Measurements from ENCODE around the gene DYNLT4. TPM values are rescaled to one million over a fixed set of nuclear protein-coding genes. Genes with fewer than 3 reads are reported as not detected.
"Not testable (repeated sequence)": the region's sequence is repeated elsewhere in the genome, so short reads cannot be mapped to it uniquely, and the experiment has no call there.

The DYNLT4 gene
- total RNA-seq, 1 experiment from 2014 or later: not detected

DNA sequence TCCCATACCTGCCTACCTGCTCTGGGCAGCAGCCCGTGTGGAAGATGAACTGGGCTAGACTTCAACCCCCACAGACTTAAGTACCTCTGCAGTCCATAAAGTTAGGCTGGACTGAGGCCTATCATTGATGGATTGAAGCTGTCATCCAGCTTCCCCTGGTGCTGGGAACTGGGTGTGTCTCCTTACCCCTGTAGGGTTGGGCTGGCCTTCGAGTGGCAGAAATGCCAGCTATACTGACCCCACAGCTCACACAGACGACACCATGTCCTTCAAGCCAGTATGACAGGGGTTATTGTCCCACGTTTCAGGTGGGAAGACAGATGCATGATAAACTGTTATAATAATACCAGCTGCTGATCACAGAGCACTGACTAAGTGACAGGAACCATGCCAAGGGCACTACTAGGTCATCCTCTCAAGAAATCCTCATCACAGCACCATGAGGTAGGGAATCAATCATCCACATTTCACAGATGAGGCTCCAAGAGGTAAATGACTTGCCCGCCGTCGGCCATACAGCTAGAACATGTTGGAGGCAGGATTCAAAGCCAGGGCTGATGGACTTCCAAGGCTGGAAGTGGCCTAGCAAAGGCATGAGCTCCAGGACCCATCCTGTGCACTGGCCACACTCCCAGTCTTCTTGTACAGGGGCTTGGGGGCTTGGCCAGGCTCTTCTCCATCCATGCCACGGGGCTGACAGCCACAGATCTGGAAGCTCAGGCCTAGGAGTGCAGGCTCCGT is 18.9 kb downstream of the DYNLT4 start, which contains the start of gene BEST4:
Gene BEST4 (minus strand): TSS at position 51 of the 741 bp plus-strand sequence. CDS start 465 bp downstream, outside the sequence.
- DNase-seq (ENCODE audit: low read depth): no peak

DNA sequence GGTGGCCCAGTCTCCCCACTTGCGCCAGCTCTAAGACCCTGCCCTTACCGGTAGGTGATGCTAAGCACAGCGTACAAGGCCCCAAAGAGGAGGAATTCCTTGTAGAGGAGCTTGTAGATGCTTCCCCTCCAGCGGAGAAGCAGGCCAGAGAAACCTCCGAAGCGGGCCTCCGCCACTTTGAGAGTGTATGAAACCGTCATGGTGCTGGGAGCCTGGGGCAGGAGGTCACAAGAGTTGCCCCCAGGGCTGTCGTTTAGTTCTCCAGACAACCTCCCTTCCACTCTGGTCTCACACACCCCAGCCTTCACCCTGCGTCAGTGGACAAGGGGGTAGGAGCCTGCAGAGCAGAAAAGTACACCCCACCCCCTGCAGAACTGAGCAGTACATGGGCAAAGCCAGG is 19.6 kb downstream of the DYNLT4 start:
- DNase-seq (ENCODE audit: low read depth): no peak

DNA sequence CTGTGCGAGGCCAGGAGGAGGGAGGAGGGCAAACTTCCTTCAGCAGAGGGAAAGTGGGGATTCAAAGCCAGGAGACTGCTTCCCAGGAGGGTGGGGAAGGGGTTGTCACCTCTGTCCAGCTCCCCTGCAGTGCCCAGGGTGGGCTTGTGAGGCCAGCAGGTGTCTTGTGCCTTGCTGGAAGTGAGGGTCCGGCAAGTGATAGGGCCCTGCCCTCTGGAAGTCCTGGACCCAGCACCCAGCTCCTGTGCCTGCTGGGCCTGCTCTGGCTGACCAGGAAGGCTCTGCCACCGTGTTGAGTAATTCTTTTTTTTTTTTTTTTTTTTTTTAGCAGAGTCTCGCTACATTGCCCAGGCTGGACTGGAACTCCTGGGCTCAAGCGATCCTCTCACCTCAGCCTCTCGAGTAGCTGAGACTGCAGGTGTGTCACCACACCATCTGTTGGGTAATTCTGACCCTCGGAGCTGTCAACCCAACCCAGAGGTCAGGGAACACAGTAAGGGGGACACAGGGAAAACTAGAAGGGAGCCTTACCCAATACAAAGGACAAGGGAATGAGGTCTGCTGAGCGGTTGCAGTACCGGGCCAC is 20.2 kb downstream of the DYNLT4 start:
- no peak for DNase-seq (ENCODE audit: low read depth)

DNA sequence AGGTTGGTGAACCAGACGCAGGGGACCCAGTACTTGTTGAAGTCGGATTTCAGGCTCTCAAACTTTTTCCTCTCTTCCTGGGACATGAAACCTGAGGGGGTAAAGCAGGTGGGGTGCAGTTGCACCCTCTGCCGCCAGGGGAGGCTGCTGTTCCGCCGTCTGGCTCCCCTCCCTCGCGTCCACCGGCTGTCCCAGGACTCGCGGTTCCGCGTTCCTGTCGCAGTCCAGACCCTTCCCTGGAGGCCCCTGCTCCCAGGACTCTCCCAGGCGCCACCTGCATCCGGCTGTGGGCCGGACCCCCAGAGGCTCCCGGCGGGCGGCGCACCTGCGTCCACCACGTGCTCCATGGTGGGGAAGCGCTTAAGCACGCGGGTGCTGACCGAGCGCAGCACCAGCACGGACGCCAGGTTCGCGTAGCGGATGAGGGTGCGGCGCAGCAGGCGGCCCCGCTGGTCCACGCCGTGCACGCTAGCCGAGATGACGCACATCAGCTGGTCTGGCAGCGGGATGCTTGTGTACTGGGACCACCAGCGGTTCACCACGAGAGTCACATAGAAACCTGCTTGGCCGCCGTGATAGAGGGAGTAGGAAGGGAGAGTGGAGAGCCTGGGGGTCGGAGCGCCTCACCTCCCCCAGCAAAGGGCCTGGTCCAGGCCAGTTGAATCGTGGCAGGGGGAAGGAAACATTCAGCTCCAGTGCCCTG is 20.9 kb downstream of the DYNLT4 start:
- DNase-seq (ENCODE audit: low read depth): peak; percentile 63

DNA sequence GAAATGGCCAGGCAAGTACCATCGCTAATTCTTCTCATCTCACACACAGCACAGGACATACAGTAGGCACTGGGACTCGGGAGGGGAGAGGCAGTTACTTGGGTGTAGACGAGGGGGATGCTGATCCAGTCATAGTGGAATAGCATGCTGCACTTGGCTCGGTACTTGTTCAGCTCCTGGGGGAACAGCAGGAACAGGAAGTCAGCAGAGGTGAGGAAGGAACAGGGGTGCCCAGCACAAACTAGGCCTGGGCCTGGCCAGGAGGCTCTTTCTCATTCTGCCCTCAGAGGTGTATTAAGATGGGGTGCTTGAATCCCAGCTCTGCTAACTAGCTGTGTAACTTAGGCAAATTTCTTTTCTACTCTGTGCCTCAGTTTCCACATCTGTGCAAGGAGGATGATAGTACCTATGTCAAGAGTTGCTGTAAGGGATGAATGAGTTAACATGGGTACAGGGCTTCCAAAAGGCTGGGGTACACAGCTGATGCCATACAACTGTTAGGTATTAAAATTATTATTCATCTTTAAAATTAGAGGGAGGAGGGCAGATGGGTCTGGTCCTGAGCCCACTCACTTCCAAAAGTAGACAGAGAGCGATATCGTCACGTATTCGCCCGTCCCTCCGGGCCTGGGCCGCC is 21.5 kb downstream of the DYNLT4 start:
- DNase-seq (ENCODE audit: low read depth): no peak

DNA sequence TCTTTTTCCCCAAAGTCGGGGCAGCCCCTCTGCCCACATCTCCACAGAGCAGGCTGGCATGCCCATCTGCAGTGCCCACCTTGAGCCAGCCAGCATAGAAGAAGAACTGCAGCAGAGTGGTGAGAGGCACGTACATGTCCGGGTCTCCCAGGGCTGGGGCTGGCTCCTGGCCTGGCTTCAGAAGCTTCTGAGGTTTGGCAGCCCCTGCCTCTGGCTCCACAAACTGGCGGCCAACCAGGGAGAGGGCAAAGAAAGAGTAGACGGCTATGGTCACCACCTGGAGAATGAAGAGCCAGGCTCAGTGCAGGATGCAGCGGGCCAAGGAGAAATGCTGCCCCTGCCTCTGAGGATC is 22.1 kb downstream of the DYNLT4 start:
- no peak for DNase-seq (ENCODE audit: low read depth)

DNA sequence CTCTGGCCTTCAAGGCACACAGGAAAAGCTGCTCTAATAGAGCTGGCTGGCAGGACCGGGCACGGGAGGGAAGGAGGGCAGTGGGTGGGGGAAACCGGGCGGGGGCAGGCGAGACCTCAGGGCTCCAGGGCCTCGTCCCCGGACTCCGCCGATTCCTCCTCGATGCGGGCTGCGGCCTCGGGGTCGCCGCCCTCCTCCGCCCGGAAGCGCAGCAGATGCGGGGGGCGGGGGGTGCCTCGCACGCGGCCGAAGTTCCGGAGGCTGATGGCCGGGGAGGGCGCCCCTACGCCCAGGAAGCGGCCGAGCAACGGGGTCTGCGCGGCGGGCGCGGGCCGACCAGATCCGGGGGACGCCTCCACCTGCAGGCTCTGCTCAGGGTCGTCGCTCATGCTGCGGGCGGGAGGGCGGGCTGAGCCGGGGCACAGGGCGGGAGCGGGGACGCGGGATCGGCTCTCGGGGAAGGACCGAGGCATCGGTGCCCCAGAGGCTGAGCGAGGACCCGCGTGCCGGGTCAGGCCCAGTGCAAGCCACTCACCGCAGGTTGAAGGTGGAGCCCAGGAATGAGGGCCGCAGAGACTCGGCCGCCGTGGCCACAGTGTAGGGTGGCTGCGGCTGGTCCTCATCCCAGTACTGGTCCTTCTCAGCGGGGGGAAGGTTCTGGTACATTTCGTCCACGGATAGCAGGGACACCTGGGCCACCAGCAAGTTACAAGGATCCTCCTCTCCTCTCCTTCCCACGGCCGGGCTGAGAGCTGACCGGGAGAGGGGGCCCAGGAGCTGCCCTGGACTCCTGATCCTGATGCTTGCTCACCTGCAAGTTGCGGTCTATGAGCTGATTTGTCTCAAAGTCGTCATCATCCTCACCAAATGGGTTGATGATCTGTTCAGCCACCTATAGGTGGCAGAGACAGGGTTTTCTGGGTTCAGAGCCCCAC is 22.8 kb downstream of the DYNLT4 start:
- DNase-seq (ENCODE audit: low read depth): no peak

DNA sequence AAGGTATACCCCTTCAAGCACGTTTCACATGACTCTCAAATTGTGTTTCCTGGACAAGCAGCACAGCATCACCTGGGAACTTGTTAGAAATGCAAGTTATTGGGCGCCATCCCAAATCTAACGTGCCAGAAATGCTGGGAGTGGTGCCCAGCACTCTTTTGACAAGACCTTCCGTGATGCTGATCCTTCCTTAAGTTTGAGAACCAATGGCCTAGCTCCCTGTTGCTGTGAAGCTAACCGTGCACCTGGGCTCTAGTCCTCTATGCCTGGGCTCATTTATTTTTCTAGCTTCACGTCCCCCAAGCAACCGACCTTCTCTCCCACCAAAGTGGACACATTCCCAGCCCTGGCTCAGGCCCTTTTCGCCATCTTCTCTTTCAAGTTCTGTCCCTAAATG is 23.5 kb downstream of the DYNLT4 start:
- DNase-seq (ENCODE audit: low read depth): no peak

DNA sequence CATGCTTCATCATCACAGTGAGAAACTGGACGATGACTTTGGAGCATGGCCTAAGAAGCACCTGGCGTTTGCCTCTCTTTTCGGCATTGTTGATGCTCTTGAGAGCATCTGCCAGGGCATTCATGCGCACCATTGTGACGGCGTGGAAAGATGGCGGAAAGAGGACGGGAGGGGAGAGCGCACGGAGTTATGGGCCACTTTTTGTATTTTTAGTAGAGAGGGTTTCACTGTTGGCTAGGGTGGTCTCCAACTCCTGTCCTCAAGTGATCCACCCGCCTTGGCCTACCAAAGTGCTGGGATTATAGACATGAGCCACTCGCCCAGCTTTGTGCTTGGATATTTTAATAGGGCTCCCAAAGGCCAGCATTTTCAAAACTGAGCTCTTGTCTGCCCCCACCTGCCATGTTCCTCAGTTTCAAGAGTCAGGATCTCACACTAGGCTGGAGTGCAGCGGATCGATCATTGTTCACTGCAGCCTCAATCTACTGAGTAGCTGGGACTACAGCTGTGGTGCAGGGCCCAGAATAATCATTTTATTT is 26.5 kb downstream of the DYNLT4 start:
- DNase-seq (ENCODE audit: low read depth): no peak

DNA sequence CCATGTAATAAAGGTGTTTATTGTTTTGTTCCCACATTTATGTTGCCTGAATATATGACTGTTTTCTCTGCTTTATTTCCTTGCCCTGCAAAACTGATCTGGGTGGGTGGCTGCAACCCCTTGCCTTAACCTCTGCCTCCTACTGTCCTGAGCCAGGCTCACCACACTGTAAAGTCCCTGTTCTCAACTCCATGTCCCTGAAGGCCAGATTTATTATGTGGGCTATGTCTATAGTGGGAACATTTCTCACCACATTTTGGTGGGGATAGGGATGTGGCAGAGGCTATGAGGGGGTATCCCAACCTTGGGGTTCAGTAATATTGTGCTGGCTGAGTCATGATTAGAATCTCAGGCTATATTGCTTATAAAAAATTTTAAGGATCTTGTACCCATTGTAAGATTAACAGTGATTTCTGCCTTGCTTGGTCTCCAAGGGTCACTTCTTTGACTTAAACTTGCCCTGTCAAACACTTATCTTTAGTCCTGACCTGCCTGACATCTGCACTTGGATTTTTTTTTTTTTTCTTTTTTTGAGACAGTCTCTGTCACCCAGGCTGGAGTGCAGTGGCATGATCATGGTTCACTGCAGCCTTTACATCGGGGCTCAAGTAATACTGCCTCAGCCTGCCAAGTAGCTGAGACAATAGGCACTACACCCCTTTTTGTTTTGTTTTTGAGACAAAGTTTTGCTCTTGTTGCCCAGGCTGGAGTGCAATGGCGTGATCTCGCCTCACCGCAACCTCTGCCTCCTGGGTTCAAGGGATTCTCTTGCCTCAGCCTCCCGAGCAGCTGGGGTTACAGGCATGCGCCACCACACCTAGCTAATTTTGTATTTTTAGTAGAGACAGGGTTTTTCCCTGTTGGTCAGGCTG is 28.2 kb downstream of the DYNLT4 start:
- DNase-seq (ENCODE audit: low read depth): no peak

DNA sequence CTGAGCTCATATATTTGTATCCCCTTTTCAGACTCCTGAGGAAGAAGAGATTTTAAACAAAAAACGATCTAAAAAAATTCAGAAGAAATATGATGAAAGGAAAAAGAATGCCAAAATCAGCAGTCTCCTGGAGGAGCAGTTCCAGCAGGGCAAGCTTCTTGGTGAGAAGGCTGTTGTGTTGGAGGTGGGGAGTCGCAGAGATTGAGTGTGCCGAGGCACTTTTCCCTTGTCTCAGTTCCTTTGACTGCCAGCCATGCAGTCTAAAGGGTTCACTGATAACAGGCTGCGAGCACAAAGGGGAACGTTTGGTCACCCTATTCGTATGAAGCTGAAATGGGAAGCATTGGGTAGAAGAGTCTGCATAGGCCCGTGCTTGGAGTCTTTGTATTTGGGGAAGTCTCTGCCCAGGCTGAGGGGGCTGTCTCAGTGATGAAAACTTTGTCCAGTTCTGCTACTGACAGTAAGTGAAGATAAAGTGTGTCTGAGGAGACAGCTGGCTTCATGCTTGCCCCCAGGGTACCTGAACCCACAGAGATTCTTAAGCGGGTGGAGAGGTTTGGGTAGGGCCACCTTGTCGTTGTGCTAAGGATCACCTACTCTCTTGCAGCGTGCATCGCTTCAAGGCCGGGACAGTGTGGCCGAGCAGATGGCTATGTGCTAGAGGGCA is 29.0 kb downstream of the DYNLT4 start:
- no peak for DNase-seq (ENCODE audit: low read depth)

DNA sequence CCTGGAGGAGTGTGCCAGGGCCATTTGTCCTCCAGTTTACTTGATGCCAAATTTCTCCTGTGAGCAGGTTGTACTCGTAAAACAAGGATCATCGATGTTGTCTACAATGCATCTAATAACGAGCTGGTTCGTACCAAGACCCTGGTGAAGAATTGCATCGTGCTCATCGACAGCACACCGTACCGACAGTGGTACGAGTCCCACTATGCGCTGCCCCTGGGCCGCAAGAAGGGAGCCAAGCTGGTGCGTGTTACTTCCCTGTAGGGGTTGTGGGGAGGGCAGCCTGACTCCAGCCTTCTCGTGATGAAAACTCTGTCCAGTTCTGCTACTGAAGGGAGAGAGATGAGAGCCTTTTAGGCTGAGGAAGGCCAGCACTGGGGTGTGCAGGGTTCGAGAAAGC is 29.6 kb downstream of the DYNLT4 start:
- DNase-seq (ENCODE audit: low read depth): no peak

DNA sequence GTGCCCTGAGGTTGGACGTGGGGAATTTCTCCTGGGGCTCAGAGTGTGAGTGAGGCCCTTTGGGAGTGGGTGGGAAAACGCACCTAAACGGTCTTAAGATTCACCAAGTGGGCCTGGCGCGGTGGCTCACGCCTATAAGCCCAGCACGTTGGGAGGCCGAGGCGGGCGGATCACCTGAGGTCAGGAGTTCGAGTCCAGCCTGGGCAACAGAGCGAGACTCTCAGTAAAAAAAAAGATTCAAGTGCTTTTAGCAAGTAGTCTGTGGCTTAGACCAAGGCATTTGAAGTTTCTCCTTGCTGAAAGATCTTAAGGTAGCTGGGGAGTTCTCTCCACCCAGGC is 30.5 kb downstream of the DYNLT4 start:
- DNase-seq (ENCODE audit: low read depth): no peak

DNA sequence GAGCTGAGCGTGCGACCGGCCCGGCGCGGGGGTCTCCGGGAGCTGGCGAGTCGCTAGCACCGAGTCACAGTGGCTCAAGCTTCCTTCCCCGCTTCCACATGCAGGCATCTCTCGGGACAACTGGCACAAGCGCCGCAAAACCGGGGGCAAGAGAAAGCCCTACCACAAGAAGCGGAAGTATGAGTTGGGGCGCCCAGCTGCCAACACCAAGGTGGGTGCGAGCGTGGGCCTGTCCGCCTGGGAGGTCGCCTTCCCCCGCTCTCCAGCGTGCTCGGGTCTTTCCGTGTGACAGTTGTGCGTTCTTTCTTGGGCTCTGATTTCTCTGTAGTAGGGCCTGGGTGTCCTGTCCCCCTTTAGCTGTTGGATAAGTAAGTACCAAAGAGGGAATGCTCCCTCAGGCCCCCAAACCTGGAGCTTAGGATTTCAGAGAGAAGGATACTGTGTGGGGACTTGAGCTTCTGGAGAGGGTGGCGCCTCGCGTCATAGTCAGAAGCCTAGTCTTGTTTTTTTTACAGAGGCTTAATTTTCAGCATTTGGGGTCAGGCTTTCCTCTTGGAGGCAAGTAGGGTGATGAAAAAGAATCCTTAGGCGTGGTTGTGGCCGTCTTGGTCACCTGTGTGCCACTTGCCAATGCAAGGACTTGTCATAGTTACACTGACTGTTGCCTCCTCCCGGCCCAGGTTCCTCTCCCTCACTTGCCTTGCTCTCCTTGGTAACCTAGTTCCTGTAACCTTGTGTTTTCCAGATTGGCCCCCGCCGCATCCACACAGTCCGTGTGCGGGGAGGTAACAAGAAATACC is 31.0 kb downstream of the DYNLT4 start:
- DNase-seq (ENCODE audit: low read depth): peak; percentile 29

DNA sequence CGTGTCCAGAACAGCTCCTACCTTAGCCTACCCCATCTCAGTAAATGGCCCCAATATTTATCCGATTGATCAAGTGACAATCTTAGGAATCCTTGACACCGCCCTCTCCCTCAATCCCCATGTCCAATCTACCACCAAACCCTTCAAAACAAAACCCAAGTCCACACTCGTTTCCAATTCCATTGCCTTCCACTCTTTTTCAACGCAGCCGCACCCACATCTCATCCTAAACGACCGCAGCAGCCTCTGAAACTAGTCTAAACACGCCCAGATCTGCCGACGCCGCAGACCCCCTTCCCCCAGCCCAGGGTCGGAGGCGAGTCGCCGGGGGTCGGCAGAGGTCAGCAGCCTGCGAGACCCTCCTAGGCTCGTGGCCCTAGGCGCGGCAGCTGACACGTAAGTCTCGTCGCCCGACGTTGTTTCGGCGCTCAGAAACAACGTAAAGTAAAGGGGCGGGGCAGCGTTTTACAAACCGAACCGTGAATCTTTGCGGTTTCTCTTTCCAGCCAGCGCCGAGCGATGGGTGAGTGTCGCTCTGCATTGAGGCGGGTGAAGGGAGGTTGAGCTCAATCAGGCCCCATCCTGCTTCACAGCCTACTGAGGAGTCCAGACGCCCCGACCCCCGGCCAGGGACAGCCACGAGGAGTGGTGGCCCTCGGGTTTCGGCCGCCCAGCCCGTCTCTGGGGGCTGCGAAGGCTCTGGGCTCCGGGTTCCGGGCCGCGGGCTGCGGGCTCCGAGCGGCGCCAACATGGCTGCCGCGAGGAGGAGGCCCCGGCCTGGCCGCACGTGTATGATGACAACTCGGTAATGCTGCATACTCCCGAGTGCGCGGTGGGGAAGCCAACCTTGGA is 31.8 kb downstream of the DYNLT4 start, which contains the start of gene RPS8:
Gene RPS8 (plus strand): TSS at position 463 of the 852 bp plus-strand sequence. CDS start 57 bp downstream, at position 520.
- DNase-seq (ENCODE audit: low read depth): peak; percentile 96

DNA sequence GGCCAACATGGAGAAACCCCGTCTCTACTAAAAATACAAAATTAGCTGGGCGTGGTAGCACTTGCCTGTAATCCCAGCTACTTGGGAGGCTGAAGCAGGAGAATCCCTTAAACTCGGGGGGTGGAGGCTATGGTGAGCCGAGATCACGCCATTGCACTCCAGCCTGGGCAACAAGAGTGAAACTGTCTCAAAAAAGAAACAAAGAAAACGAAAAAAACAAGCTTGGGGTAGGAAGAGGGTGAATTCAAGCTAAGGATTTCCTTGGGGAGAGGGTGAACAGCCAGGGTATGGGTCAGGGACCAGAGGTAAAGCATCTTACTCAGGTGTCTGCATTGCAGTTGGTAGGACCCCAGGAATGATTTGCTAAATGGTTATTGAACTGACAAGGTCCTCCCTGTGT is 40.7 kb downstream of the DYNLT4 start:
- DNase-seq (ENCODE audit: low read depth): not testable (repeated sequence)

DNA sequence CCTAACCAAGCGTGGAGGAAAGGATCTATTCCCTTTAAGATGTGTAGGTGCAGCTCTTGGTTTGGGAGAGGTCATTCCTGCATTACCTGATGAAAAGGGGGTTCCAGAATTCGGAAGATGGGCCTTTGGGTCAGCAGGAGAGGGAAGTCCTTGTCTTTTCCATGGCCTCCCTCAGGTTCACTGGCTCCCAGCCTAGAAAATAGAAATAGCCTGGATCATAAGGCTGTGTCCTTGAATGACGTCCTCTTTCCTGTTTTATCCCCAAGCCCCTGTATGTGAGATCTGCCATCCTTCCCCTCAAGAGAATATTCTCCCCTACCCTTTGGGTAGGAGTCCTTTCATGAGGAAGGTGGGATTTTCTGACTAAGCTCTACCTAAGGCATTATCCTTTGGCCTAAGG is 46.3 kb downstream of the DYNLT4 start:
- no peak for DNase-seq (ENCODE audit: low read depth)

DNA sequence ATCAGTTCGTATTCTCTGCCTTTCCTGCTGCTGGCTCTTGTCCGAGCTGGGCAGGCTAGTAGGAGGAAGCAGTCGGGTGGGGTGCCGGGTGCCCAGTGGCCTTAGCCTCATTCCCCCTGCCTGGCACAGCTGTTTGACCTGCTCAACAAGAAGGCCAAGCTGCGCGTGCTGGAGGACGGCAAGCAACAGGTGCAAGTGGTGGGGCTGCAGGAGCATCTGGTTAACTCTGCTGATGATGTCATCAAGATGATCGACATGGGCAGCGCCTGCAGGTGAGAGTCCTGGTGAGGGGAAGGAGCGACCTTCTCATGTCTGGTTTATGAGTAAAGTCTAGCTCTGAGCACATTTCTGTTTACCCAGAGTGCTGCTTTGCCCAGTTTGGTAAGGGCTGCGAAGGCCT is 48.1 kb downstream of the DYNLT4 start:
- no peak for DNase-seq (ENCODE audit: low read depth)

Measured in Daoy (cell line).